GM21381 (cell line): ENCODE results near the gene LIN54.
"Not testable (repeated sequence)": the region's sequence is repeated elsewhere in the genome, so short reads cannot be mapped to it uniquely, and the experiment has no call there.

Experiments
- ATAC-seq: cut with Tn5 transposase; IDR thresholded peaks from one replicate; pipeline ENCODE4 v1.9.1; 2021; ENCODE audit warnings: mild to moderate bottlenecking, moderate library complexity; ENCODE audit not compliant: unreplicated experiment

Gene LIN54

DNA sequence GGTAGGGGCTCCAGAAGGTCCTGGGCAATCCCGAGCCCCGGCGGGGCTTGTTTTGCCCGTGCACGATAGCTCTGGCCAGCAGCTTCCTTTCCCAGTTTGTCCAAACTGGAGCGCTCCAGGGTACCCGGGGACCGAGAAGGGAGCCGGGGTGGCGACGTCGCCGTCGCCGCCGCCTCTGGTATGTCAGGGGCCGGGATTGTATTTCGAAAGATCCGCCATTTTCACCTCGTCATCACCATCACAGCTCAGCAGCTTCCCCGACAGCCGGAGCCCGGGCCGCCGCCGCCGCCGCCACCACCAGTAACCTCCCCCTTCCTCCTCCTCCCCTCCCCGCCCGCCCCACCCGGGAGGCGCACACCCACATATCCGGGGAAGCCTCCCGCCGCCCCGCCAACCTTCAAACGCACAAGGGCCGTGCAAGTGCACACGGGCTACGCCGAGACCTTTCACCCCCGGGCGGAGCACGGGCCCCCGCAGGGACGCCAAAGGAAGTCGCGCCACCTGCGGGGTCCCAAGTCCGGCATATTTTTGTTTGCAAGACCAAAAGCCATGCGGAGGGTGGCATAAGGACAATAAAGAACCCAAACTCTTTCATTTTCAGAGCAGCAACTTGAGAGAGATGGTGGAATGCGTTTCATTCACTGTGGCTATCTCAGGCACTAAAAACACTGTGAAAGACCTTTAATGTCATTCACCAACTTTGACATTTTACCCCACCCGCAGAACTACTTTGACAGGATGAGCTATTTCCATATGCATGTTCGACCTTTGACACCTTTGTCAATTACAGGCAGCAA is at the start of gene LIN54:
LIN54 (minus strand) TSS at position 302 of the 797 bp plus-strand sequence. CDS start 25,979 bp downstream, outside the sequence.
- ATAC-seq, result peak; percentile 36

- no peak for ATAC-seq
These were observed 44.3 kb upstream of the LIN54 start for GRCh38 chr4:83054928-83055327.

DNA sequence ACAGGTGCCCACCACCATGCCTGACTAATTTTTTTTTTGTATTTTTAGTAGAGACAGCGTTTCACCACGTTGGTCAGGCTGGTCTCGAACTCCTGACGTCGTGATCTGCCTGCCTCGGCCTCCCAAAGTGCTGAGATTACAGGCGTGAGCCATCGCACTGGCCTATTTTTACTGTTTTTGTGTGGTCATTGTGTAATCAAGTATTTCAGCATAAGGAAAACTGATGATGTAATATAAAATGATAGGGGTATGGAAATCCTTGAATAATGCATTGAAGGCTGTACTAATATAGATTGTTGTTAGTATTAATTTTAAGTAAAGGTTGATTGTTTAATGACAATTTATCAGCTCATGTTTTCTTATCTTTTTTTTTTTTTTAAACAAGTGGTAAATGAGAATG is 38.2 kb upstream of the LIN54 start:
- not testable (repeated sequence) for ATAC-seq

DNA sequence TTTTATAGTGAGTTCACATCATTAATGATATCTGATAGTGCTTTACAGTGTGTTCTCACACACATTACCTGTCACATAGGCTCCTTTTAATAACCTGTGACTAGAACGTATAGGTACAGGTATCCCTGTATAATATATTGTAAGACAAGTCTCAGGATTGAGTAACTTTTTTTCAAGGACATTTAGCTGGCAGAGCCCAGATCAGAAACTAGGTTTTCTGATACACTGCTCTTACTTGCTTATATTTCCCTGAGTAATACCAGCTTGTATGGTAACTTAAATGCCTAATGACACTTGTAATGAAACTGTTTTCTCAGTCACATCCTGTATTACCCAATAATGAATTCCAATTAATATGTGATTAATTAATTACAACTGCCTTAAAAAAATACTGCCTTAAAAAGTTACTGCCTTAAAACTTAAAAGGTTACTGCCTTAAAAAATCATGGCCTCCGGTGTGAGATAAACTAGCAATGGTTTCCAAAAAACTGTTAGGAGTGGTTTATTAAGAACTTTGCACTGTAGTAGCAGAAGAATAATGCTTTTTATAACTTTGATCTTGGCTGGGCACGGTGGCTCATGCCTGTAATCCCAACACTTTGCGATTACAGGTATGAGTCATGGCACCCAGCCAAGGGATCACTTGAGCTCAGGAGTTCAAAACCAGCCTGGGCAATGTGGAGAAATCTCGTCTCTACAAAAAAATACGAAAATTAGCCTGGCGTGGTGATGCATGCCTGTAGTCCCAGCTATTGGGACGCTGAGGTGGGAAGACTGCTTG is 36.3 kb upstream of the LIN54 start:
- no peak for ATAC-seq

- ATAC-seq, result no peak
These were observed 33.3 kb upstream of the LIN54 start for GRCh38 chr4:83043801-83044407.

- not testable (repeated sequence) for ATAC-seq
These were observed 32.5 kb upstream of the LIN54 start for GRCh38 chr4:83043157-83043556.

- no peak for ATAC-seq
These were observed 29.6 kb upstream of the LIN54 start for GRCh38 chr4:83040269-83040668.

- no peak for ATAC-seq
These were observed 26.5 kb upstream of the LIN54 start for GRCh38 chr4:83036991-83037665.

DNA sequence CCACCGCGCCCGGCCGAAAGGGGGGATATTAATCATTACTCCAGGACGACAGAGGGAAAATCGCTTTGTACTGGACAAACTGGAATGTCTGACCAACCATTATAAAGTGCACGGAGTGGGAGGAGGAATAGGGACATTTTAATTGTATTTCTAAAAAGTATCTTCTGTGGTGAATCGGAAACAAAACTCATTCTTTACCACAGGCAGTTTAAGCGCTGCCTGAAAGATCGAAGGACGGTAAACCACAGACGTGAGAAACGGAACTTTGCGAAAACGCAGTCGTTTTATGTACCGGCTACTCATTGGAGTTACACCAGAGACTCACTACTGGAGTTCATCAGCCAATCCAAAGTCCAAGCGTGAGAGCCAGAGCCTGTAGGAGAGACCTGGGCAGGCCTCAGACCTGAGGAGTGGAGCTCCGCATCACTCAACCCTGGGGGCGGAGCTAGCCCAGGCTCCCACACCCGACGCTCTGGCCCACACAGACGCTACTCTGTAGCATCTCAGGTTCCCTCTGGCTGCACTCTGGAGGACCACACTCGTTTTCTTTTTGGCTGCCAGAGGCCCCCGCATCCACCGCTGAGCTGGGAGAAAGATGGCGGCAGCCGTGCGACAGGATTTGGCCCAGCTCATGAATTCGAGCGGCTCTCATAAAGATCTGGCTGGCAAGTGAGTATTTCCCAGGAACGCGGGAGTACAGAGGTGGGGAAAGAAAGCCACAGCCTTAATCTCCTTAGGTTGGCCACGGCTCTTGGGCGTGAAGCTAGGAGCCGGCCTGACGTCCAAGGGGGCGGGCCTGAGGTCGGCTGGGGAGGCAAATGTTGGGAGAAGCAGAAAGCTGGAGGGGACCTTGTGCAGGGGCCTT is 24.2 kb upstream of the LIN54 start, which contains the start of gene COPS4:
COPS4 (plus strand) TSS at position 554 of the 865 bp plus-strand sequence; CDS start at position 596, 42 bp downstream.
- ATAC-seq, result peak; percentile 98

DNA sequence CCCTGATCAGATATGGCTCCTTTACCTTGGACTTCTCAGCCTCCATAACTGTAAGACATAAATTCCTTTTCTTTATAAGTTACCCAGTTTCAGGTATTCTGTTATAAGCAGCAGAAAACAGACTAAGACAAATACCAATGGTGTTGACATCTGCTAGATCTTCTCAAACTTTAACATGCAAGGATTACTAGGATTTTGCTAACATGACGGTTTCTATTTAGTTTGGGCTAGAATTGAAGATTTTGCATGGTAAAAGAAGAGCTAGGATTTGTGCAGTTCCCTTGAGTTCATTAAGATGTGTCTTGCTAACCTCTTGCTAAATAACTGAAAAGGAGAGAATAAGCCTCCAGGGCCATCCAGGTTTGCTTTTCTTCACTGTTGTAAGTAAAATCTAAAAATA is 19.1 kb upstream of the LIN54 start:
- no peak for ATAC-seq

GRCh38 chr4:83028976-83029375 is 18.4 kb upstream of the LIN54 start:
- no peak for ATAC-seq

- no peak for ATAC-seq
These were observed 14.9 kb upstream of the LIN54 start for GRCh38 chr4:83025563-83025962.

- no peak for ATAC-seq
These were observed 13.6 kb upstream of the LIN54 start for GRCh38 chr4:83024233-83024632.

- not testable (repeated sequence) for ATAC-seq
These were observed 13.0 kb upstream of the LIN54 start for GRCh38 chr4:83023599-83023998.

GRCh38 chr4:83022724-83023450 is 12.3 kb upstream of the LIN54 start:
- ATAC-seq, result no peak

- no peak for ATAC-seq
These were observed 9.3 kb upstream of the LIN54 start for GRCh38 chr4:83019794-83020494.

DNA sequence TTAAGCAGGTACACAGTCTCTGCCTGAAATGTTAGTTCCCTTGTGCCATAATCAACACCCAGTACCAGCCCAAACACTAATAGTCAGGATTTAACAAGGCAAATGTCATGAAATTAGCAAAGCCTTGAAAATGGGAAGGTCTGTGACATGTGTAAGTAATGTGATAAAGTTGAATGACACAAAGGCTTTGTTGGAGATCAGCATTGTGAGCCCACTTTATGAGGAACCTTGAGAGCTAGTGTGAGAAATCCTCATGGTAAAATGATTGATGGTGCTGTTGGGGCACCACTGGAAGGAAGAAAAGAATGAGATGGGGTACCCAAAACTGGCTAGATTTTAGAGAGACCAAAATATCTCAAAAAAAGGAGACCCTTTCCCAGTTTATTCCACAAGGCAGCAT is 3.3 kb upstream of the LIN54 start:
- no peak for ATAC-seq

DNA sequence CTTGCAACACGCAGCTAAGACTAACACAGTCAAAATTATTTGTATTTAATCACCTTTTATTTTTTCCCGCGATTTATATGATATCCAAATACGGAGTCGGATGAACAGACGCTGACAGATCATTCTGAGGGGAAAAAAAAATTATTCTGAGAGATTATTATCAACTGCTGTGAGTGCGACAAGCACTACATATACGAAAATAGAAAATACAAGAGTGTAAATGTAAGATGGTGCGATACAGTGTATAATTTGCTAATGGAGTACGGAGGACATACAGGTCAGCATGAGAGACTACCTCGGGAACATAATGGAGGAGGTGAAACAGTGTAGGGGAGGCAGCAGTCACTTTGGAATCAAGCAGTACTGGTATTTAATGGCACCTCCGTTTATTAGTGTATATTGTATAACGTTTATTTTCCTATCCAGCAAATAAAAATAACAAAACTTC is 2.8 kb upstream of the LIN54 start:
- ATAC-seq, result no peak
